ENCODE data around the gene KRTAP19-6. TPM values are rescaled to one million over a fixed set of nuclear protein-coding genes. Genes with fewer than 3 reads are reported as not detected.
"Not testable (repeated sequence)": the region's sequence is repeated elsewhere in the genome, so short reads cannot be mapped to it uniquely, and the experiment has no call there.

The KRTAP19-6 gene
- total and polyA plus RNA-seq, 10 of the 15 experiments (the other 5 are each of a cell fraction or from before 2014, with no cell fraction given): not detected

DNA sequence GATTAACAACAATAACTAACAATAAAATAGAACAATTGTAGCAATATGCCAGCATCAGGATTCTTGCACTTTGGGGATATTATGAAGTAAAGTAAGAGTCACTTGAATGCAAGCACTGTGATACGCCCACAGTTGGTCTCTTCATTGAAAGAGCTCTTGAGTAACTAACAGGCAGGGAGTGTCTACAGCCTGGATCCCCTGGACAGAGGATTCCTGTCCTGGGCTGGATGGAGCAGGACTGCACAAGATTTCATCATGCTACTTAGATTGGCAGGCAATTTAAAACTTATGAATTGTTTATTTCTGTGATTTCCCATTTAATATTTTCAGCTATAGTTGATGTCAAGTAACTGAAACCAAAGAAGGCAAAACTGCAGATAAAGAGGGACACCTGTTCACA is 26.0 kb downstream of the KRTAP19-6 start:
- Histone ChIP-seq H3K27me3 (replicated peaks in 1 of 2; ENCODE audit: control insufficient read depth in 2 of 2, insufficient read depth in 2 of 2, low read length in 1 of 2) (no peaks in the 10 kb centered on the region), H3K36me3 (ENCODE audit: control insufficient read depth in 2 of 2, insufficient read depth in 2 of 2, low read length in 1 of 2) (no peaks in the 10 kb centered on the region), H2AFZ (ENCODE audit: control insufficient read depth, low read depth, low read length) (no peak overlapping the region), H3K4me3 (no peak overlapping the region), H3K4me1 (ENCODE audit: control insufficient read depth, insufficient read depth, low read length) (no peaks in the 10 kb centered on the region), H4K20me1 (ENCODE audit: control insufficient read depth, insufficient read depth) (no peaks in the 10 kb centered on the region), H3K4me2 (ENCODE audit: control insufficient read depth, insufficient read depth) (no peak overlapping the region), H3K79me2 (ENCODE audit: control insufficient read depth, insufficient read depth, low read length) (no peaks in the 10 kb centered on the region), H3K27ac (ENCODE audit: control insufficient read depth, insufficient read depth) (no peak overlapping the region), H3K9ac (ENCODE audit: control insufficient read depth, insufficient read depth, low read length) (no peak overlapping the region), H3K9me3 (replicated peaks; ENCODE audit: control insufficient read depth, insufficient read depth, low read length) (no peaks in the 10 kb centered on the region)
- WGBS (ENCODE audit: insufficient coverage, insufficient replicate concordance, low lambda C conversion rate, missing lambda C conversion rate): 0% methylated on average over 1 of the region's 1 CpG
- ChIA-PET CTCF (no interaction called here), POLR2A (no interaction called here), RAD21 (ENCODE audit: unreplicated experiment) (no interaction called here), SMC1A (ENCODE audit: uncharacterized antibody, unreplicated experiment) (no interaction called here)
- BruUV-seq (replicated peaks): no TSS peak
- intact Hi-C loops (cut with micrococcal nuclease; ENCODE audit: unreplicated experiment) (no loop called here), in situ Hi-C loops (cut with MboI) (no loop called here)
- DNase-seq (ENCODE audit: low read depth, low spot score) (no peak), FAIRE-seq (no peak), ATAC-seq (no peak)
- TF ChIP-seq RB1 (IDR thresholded peaks at IDR 0.05; ENCODE audit: borderline replicate concordance) (no peak), RFX5 (IDR thresholded peaks at IDR 0.05; ENCODE audit: low read depth, low read length) (no peak), RUNX3 (IDR thresholded peaks at IDR 0.05; ENCODE audit: low read length) (no peak), FOS (IDR thresholded peaks at IDR 0.05; ENCODE audit: borderline replicate concordance, extremely low read depth, insufficient read length) (no peak), NFYB (IDR thresholded peaks at IDR 0.05; ENCODE audit: insufficient read depth, low read depth, low read length) (no peak)
- TF ChIP-seq, protein P1, sequence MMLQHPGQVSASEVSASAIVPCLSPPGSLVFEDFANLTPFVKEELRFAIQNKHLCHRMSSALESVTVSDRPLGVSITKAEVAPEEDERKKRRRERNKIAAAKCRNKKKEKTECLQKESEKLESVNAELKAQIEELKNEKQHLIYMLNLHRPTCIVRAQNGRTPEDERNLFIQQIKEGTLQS (IDR thresholded peaks at IDR 0.05; ENCODE audit: borderline replicate concordance, extremely low read depth, low read depth, low read length): no peak

- H3K9ac ChIP-seq (ENCODE audit: control insufficient read depth, insufficient read depth, low read length); H3K4me3 ChIP-seq; H3K36me3 ChIP-seq (ENCODE audit: control insufficient read depth in 2 of 2, insufficient read depth in 2 of 2, low read length in 1 of 2); FAIRE-seq; POLR2A ChIA-PET; H3K4me1 ChIP-seq (ENCODE audit: control insufficient read depth, insufficient read depth, low read length); H2AFZ ChIP-seq (ENCODE audit: control insufficient read depth, low read depth, low read length); H3K79me2 ChIP-seq (ENCODE audit: control insufficient read depth, insufficient read depth, low read length); H3K4me2 ChIP-seq (ENCODE audit: control insufficient read depth, insufficient read depth); H4K20me1 ChIP-seq (ENCODE audit: control insufficient read depth, insufficient read depth); H3K27me3 ChIP-seq (replicated peaks in 1 of 2; ENCODE audit: control insufficient read depth in 2 of 2, insufficient read depth in 2 of 2, low read length in 1 of 2); H3K27ac ChIP-seq (ENCODE audit: control insufficient read depth, insufficient read depth); in situ Hi-C loops (cut with MboI); BruUV-seq (replicated peaks); H3K9me3 ChIP-seq (replicated peaks; ENCODE audit: control insufficient read depth, insufficient read depth, low read length); ATAC-seq; DNase-seq (ENCODE audit: low read depth, low spot score): not testable (repeated sequence)
- 12% methylated on average over 4 of the region's 4 CpGs for WGBS (ENCODE audit: insufficient coverage, insufficient replicate concordance, low lambda C conversion rate, missing lambda C conversion rate)
- TF ChIP-seq, protein P2, sequence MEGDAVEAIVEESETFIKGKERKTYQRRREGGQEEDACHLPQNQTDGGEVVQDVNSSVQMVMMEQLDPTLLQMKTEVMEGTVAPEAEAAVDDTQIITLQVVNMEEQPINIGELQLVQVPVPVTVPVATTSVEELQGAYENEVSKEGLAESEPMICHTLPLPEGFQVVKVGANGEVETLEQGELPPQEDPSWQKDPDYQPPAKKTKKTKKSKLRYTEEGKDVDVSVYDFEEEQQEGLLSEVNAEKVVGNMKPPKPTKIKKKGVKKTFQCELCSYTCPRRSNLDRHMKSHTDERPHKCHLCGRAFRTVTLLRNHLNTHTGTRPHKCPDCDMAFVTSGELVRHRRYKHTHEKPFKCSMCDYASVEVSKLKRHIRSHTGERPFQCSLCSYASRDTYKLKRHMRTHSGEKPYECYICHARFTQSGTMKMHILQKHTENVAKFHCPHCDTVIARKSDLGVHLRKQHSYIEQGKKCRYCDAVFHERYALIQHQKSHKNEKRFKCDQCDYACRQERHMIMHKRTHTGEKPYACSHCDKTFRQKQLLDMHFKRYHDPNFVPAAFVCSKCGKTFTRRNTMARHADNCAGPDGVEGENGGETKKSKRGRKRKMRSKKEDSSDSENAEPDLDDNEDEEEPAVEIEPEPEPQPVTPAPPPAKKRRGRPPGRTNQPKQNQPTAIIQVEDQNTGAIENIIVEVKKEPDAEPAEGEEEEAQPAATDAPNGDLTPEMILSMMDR (IDR thresholded peaks at IDR 0.05 in 2 of 3, conservative IDR thresholded peaks at IDR 0.05 in 1 of 3; ENCODE audit: control insufficient read depth in 2 of 3, extremely low read depth in 1 of 3, insufficient read depth in 1 of 3, low read depth in 3 of 3, low read length in 3 of 3): peak in 2 of 3 experiments; percentile 13 to 28; a peak in 2 of 6 replicates
- SMC1A ChIA-PET (ENCODE audit: uncharacterized antibody, unreplicated experiment): interaction anchor here (0.7 to 2.1 kb wide), 7 partner anchors 11 to 272 kb away, joined by 3 to 8 read pairs (median 3); no protein-coding TSS in a partner anchor
- RAD21 ChIA-PET (ENCODE audit: unreplicated experiment): interaction anchor here (1.2 to 1.4 kb wide), 3 partner anchors 35 to 579 kb away, joined by 3 to 5 read pairs (median 3); no protein-coding TSS in a partner anchor
- intact Hi-C loops (cut with micrococcal nuclease; ENCODE audit: unreplicated experiment): loop anchor here (2.0 to 10.0 kb wide), 2 partner anchors 61 to 581 kb away; partner anchors contain the start of gene KRTAP15-1
- CTCF ChIA-PET: interaction anchor here (0.7 to 4.5 kb wide), 10 partner anchors 8 to 581 kb away, joined by 3 to 24 read pairs (median 3); partner anchors contain the start of genes KRTAP19-3 and KRTAP19-4
Measured at GRCh38 chr21:30505621-30506205, 36.0 kb downstream of the KRTAP19-6 start.

Measured in GM12878 (cell line).